PFSK-1 (cell line): ENCODE measurements around the gene ZNRF4.

Experiments used
- FOXP2 ChIP-seq: optimal IDR thresholded peaks from 2 replicates; pipeline ENCODE3; 2011; ENCODE audit warnings: borderline replicate concordance, control low read depth, inconsistent platforms; ENCODE audit not compliant: insufficient read depth; ENCODE audit errors: extremely low read length, extremely low read depth
- POLR2AphosphoS5 ChIP-seq: IDR thresholded peaks from 2 replicates; pipeline ENCODE4 v1.6.1; 2012; ENCODE audit warnings: low read depth, mild to moderate bottlenecking, control low read depth, low read length, moderate library complexity
- SIN3A ChIP-seq: IDR thresholded peaks from 2 replicates; pipeline ENCODE4 v1.6.1; 2012; ENCODE audit warnings: mild to moderate bottlenecking, low read length, moderate library complexity, borderline replicate concordance; ENCODE audit not compliant: insufficient read depth
- TAF1 ChIP-seq: IDR thresholded peaks from 2 replicates; pipeline ENCODE4 v1.6.1; 2012; ENCODE audit warnings: low read length, control low read depth, borderline replicate concordance; ENCODE audit not compliant: insufficient read depth
- TF ChIP-seq, protein P1 (sequence below), 2 experiments: IDR thresholded peaks; 2 replicates each; pipeline versions ENCODE4 v1.6.1 to v1.8.0; 2011 to 2012; ENCODE audit warnings: low read depth in 2 of 2, low read length in 2 of 2, control low read depth in 1 of 2, inconsistent platforms in 1 of 2, mild to moderate bottlenecking in 1 of 2, moderate library complexity in 1 of 2; ENCODE audit not compliant: insufficient read depth in 1 of 2

Gene ZNRF4

DNA sequence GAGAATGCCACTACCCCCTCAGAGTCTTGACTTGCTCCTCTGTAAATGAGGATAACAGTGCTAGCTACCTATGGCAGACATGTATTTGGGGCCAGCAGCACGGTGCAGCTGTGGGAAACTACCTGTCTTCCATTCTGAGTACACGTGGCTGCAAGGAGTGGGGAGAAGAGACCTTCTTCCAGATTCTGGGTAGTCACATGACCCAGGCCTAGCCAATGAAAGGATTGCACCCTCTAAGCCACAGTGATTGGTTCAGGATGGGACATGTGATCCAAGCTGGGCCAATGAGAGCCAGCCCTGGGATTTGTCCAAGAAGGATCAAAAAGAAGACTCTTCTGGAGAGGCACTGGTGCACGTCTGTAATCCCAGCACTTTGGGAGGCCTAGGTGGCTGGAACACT, 5.5 kb downstream of the ZNRF4 start:
- TF ChIP-seq SIN3A: no peak
- TF ChIP-seq POLR2AphosphoS5: no peak
- TF ChIP-seq TAF1: no peak
- no peak for TF ChIP-seq FOXP2
- TF ChIP-seq, protein P1, sequence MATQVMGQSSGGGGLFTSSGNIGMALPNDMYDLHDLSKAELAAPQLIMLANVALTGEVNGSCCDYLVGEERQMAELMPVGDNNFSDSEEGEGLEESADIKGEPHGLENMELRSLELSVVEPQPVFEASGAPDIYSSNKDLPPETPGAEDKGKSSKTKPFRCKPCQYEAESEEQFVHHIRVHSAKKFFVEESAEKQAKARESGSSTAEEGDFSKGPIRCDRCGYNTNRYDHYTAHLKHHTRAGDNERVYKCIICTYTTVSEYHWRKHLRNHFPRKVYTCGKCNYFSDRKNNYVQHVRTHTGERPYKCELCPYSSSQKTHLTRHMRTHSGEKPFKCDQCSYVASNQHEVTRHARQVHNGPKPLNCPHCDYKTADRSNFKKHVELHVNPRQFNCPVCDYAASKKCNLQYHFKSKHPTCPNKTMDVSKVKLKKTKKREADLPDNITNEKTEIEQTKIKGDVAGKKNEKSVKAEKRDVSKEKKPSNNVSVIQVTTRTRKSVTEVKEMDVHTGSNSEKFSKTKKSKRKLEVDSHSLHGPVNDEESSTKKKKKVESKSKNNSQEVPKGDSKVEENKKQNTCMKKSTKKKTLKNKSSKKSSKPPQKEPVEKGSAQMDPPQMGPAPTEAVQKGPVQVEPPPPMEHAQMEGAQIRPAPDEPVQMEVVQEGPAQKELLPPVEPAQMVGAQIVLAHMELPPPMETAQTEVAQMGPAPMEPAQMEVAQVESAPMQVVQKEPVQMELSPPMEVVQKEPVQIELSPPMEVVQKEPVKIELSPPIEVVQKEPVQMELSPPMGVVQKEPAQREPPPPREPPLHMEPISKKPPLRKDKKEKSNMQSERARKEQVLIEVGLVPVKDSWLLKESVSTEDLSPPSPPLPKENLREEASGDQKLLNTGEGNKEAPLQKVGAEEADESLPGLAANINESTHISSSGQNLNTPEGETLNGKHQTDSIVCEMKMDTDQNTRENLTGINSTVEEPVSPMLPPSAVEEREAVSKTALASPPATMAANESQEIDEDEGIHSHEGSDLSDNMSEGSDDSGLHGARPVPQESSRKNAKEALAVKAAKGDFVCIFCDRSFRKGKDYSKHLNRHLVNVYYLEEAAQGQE (IDR thresholded peaks at IDR 0.05; ENCODE audit: insufficient read depth in 1 of 2, low read depth in 2 of 2, low read length in 2 of 2): no peak

DNA sequence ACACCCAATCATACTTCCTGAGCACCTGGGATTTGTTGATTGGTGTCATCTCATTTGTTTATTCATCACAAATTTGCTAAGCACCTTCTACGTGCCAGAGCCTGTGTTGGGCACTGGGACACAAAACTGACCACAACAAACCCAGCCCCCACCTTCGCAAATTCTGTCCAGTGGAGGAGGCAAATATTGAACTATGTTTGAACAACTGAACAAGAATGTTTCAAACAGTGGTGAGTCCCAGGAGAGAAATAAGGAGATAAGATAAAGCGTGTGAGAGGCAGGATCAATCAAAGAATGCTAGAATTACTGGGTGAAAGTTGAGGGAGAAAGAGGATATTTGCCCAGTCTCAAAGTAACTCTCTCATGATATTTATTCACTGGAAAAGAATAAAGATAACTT, 8.7 kb downstream of the ZNRF4 start:
- TF ChIP-seq TAF1: no peak
- TF ChIP-seq POLR2AphosphoS5: no peak
- no peak for TF ChIP-seq FOXP2
- no peak for TF ChIP-seq SIN3A
- TF ChIP-seq, protein P1 (IDR thresholded peaks at IDR 0.05; ENCODE audit: insufficient read depth in 1 of 2, low read depth in 2 of 2, low read length in 2 of 2): no peak

DNA sequence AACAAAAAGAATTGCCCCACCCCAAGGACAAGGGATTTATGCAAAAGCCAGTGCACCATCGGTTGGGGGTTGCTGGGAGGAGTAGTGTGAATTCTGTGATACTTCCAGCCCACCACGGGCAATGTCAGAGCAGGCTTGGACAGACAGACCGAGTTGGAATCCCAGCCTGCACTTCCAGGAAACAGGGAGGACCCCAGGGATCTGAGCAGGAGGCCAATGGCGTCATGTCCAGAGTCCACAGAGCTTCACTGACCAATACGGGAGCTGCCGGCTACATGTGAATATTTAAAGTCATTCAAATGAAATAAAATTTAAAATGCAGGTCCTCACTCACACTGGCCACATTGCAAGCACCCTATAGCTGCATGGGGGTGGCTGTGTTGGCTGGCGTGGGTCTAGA, 10.9 kb downstream of the ZNRF4 start:
- TF ChIP-seq FOXP2: no peak
- TF ChIP-seq SIN3A: no peak
- TF ChIP-seq POLR2AphosphoS5: no peak
- TF ChIP-seq, protein P1 (IDR thresholded peaks at IDR 0.05; ENCODE audit: insufficient read depth in 1 of 2, low read depth in 2 of 2, low read length in 2 of 2): no peak
- TF ChIP-seq TAF1: no peak

DNA sequence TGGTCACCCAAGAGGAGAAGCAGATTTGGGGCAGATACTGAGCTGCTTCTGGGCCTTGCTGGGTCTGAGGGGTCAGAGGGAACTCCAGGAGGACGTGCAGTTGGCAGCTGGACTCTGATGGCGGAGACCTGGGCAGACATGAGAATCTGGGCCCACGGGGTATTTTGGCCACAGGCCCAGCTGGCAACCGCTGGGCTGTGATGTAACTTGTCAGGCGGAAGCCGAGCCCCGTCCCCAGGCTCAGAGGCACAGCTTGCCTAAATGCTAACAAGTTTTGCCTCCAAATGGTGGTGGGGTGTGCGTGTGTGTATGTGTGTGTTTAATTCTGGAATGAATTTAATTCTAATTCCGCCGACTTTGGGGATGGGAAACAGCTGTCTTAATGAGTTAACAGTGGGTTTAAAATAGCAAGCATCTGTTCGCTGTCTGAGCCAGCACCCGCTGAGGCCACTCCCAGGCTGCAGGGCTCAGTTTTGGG, 11.6 kb downstream of the ZNRF4 start:
- TF ChIP-seq SIN3A (no peak), FOXP2 (no peak), TAF1 (no peak), POLR2AphosphoS5 (no peak)
- TF ChIP-seq, protein P1 (IDR thresholded peaks at IDR 0.05; ENCODE audit: insufficient read depth in 1 of 2, low read depth in 2 of 2, low read length in 2 of 2): no peak

DNA sequence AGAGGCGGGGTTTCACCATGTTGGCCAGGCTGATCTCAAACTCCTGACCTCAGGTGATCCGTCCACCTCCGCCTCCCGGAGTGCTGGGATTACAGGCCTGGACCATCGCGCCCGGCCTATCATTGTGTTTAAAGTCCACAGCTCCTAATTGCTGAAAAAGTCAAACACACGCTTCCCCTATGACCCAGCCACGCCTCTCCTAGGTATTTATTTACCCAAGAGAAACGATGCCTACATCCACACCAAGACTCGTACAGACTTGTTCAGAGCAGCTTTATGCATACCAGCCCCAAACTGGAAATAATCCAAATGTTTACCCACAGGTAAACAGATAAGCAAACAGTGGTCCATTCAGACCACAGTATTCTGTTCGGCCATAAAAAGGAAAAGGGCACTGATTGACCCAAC, 15.1 kb downstream of the ZNRF4 start:
- TF ChIP-seq FOXP2 (no peak), TAF1 (no peak), SIN3A (no peak), POLR2AphosphoS5 (no peak)
- TF ChIP-seq, protein P1 (IDR thresholded peaks at IDR 0.05; ENCODE audit: insufficient read depth in 1 of 2, low read depth in 2 of 2, low read length in 2 of 2): no peak
